HepG2 (cell line): ENCODE measurements around the gene KBTBD2. TPM values are rescaled to one million over a fixed set of nuclear protein-coding genes. Genes with fewer than 3 reads are reported as not detected.
A peak's percentile ranks its signal among the peaks of the same experiment; 100 is the strongest.

Source experiments
- ATAC-seq: fragments of 200-7000 bp; cut with Tn5 transposase; 3 replicates; pipeline ENCODE4 v1.9.1; 2020; ENCODE audit warnings: mild to moderate bottlenecking, moderate library complexity
- BruUV-seq: library from RNA; stranded (reverse); fragments of 400-500 nt; replicated peaks from 2 replicates; lab custom pipeline; 2021; lab: Mats Ljungman, UMichigan
- CTCF ChIA-PET: fragments of 300-600 bp; formaldehyde crosslinking; extraction: SDS; loops from one replicate; lab custom pipeline; 2021; ENCODE audit warnings: low total read pairs, inconsistent platforms, low intra/inter-chr PET ratio; lab: Yijun Ruan, JAX
- POLR2A ChIA-PET: fragments of 350-600 bp; sonication (Branson Sonifier 250); formaldehyde crosslinking; loops from one replicate; lab custom pipeline; 2020; ENCODE audit warnings: antibody characterized with exemption, inconsistent platforms; lab: Yijun Ruan, JAX
- DNase-seq: peaks from one replicate; pipeline ENCODE4 v3.0.0-alpha.2; 2015; ENCODE audit warnings: low spot score
- FAIRE-seq: peaks from 3 replicates; lab custom pipeline; 2011; peaks lifted over from hg19 to GRCh38; lab: Jason Lieb, UNC
- H2AFZ ChIP-seq: one replicate; pipeline ENCODE4 v1.6.1; 2011; ENCODE audit warnings: low read length, inconsistent platforms
- H3K27ac ChIP-seq: fragments of 300-600 bp; 3 replicates; pipeline ENCODE4 v1.8.0; 2011; ENCODE audit warnings: mixed run types, mild to moderate bottlenecking, mixed read lengths, low read length, inconsistent platforms; ENCODE audit not compliant: insufficient read depth; ENCODE audit errors: extremely low read length
- H3K27me3 ChIP-seq, 2 experiments: fragments of 200-600 bp in 1 of 2; 2 replicates in 1 of 2; 3 replicates in 1 of 2; pipeline versions ENCODE4 v1.6.0 to v1.8.0; 2011; ENCODE audit warnings: low read length in 2 of 2, mild to moderate bottlenecking in 2 of 2, moderate library complexity in 2 of 2, inconsistent platforms in 1 of 2; ENCODE audit not compliant: insufficient read depth in 2 of 2, control insufficient read depth in 1 of 2
- H3K36me3 ChIP-seq, 2 experiments: fragments of 200-600 bp in 1 of 2; replicated peaks in 1 of 2; 2 replicates in 1 of 2; 3 replicates in 1 of 2; pipeline versions ENCODE4 v1.5.1 to v1.8.0; 2011; ENCODE audit warnings: low read length in 2 of 2, inconsistent platforms in 1 of 2; ENCODE audit not compliant: insufficient read depth in 2 of 2, control insufficient read depth in 1 of 2
- H3K4me1 ChIP-seq: 2 replicates; pipeline ENCODE4 v1.5.1; 2012; ENCODE audit warnings: low read length, inconsistent platforms; ENCODE audit not compliant: insufficient read depth
- H3K4me2 ChIP-seq: 2 replicates; pipeline ENCODE4 v1.6.0; 2011; ENCODE audit warnings: low read depth, low read length, inconsistent platforms
- H3K4me3 ChIP-seq, 3 experiments: fragments of 200-600 bp in 1 of 3; sonication (generic), shearing (Covaris generic) in 1 of 3; replicated peaks in 1 of 3; 2 replicates each; pipeline ENCODE4 v1.5.1; 2011 to 2016; ENCODE audit warnings: low read length in 3 of 3, inconsistent platforms in 2 of 3, low read depth in 2 of 3, mild to moderate bottlenecking in 2 of 3, control low read depth in 1 of 3, mixed read lengths in 1 of 3; ENCODE audit not compliant: insufficient read depth in 1 of 3
- H3K79me2 ChIP-seq: one replicate; pipeline ENCODE4 v1.6.1; 2011; ENCODE audit warnings: low read length, inconsistent platforms; ENCODE audit not compliant: insufficient read depth
- H3K9ac ChIP-seq: 2 replicates; pipeline ENCODE4 v1.6.0; 2011; ENCODE audit warnings: mild to moderate bottlenecking, low read depth, low read length, inconsistent platforms; ENCODE audit not compliant: insufficient read depth
- H3K9me3 ChIP-seq: 2 replicates; pipeline ENCODE4 v1.5.1; 2012; ENCODE audit warnings: mild to moderate bottlenecking, low read length
- H4K20me1 ChIP-seq: 2 replicates; pipeline ENCODE4 v1.6.0; 2011; ENCODE audit warnings: inconsistent platforms, mild to moderate bottlenecking, low read length, moderate library complexity; ENCODE audit not compliant: insufficient read depth
- DR1 ChIP-seq: sonication (generic); formaldehyde crosslinking; IDR thresholded peaks from 2 replicates; pipeline ENCODE4 v1.8.0; 2021; ENCODE audit warnings: mild to moderate bottlenecking, missing genetic modification reagents, inconsistent platforms
- EP300 ChIP-seq, 3 experiments: sonication (generic) in 1 of 3; formaldehyde crosslinking in 1 of 3; IDR thresholded peaks; 2 replicates each; pipeline versions ENCODE4 v1.5.1 to v1.6.1; 2011 to 2020; ENCODE audit warnings: low read depth in 2 of 3, low read length in 2 of 3, borderline replicate concordance in 1 of 3, improper control_type of control experiment in 1 of 3, mild to moderate bottlenecking in 1 of 3, missing genetic modification reagents in 1 of 3, moderate library complexity in 1 of 3
- FOXC1 ChIP-seq: sonication (generic); formaldehyde crosslinking; IDR thresholded peaks from 2 replicates; pipeline ENCODE4 v1.8.0; 2022; ENCODE audit warnings: mild to moderate bottlenecking, missing genetic modification reagents, borderline replicate concordance
- FOXJ3 ChIP-seq: sonication (generic); formaldehyde crosslinking; IDR thresholded peaks from 2 replicates; pipeline ENCODE4 v1.4.0; 2020; ENCODE audit warnings: missing genetic modification reagents, mild to moderate bottlenecking, borderline replicate concordance
- HMGA1 ChIP-seq: sonication (generic); formaldehyde crosslinking; conservative IDR thresholded peaks from 2 replicates; pipeline ENCODE4 v1.4.0; 2020; ENCODE audit warnings: missing genetic modification reagents
- HMGXB3 ChIP-seq: sonication (generic); formaldehyde crosslinking; IDR thresholded peaks from 2 replicates; pipeline ENCODE4 v1.4.0; 2020; ENCODE audit warnings: missing genetic modification reagents, borderline replicate concordance
- KLF13 ChIP-seq: sonication (generic); formaldehyde crosslinking; IDR thresholded peaks from 2 replicates; pipeline ENCODE4 v1.4.0; 2020; ENCODE audit warnings: mild to moderate bottlenecking, missing genetic modification reagents
- NFIC ChIP-seq: IDR thresholded peaks from 2 replicates; pipeline ENCODE4 v1.6.1; 2012; ENCODE audit warnings: mild to moderate bottlenecking, low read length, inconsistent platforms
- NKX3-1 ChIP-seq: sonication (generic); formaldehyde crosslinking; IDR thresholded peaks from 2 replicates; pipeline ENCODE4 v1.5.0; 2020; ENCODE audit warnings: missing genetic modification reagents
- NR2F6 ChIP-seq, 2 experiments: IDR thresholded peaks; 2 replicates each; pipeline ENCODE4 v1.6.1; 2016; ENCODE audit warnings: antibody characterized with exemption in 1 of 2, mild to moderate bottlenecking in 1 of 2
- PLSCR1 ChIP-seq: sonication (generic); formaldehyde crosslinking; IDR thresholded peaks from 2 replicates; pipeline ENCODE4 v1.5.0; 2020; ENCODE audit warnings: missing genetic modification reagents, mild to moderate bottlenecking, borderline replicate concordance
- POLR2A ChIP-seq, 2 experiments: IDR thresholded peaks; 2 replicates each; pipeline ENCODE4 v1.6.1; 2011; ENCODE audit warnings: low read depth in 2 of 2, low read length in 2 of 2, mild to moderate bottlenecking in 1 of 2, moderate library complexity in 1 of 2; ENCODE audit not compliant: insufficient read depth in 1 of 2
- SMAD9 ChIP-seq: sonication (generic); formaldehyde crosslinking; IDR thresholded peaks from 2 replicates; pipeline ENCODE4 v1.5.1; 2020; ENCODE audit warnings: mild to moderate bottlenecking, missing genetic modification reagents
- ZBTB1 ChIP-seq: sonication (generic); formaldehyde crosslinking; IDR thresholded peaks from 2 replicates; pipeline ENCODE4 v1.4.0; 2020; ENCODE audit warnings: missing genetic modification reagents, borderline replicate concordance
- ZBTB21 ChIP-seq: sonication (generic); formaldehyde crosslinking; IDR thresholded peaks from 2 replicates; pipeline ENCODE4 v1.4.0; 2020; ENCODE audit warnings: missing genetic modification reagents
- ZFAT ChIP-seq: sonication (generic); formaldehyde crosslinking; conservative IDR thresholded peaks from 2 replicates; pipeline ENCODE4 v1.8.1; 2023; ENCODE audit warnings: missing genetic modification reagents, inconsistent platforms
- ZIK1 ChIP-seq: sonication (generic); formaldehyde crosslinking; IDR thresholded peaks from 2 replicates; pipeline ENCODE4 v1.5.0; 2020; ENCODE audit warnings: mild to moderate bottlenecking, low read depth, missing genetic modification reagents, borderline replicate concordance
- ZNF3 ChIP-seq: IDR thresholded peaks from 2 replicates; pipeline ENCODE4 v1.7.0; 2017; ENCODE audit warnings: inconsistent platforms
- ZNF580 ChIP-seq: IDR thresholded peaks from 2 replicates; pipeline ENCODE4 v1.6.1; 2016; ENCODE audit warnings: low read depth, borderline replicate concordance
- WGBS: methylation state at CpG from one replicate; pipeline ENCODE4 v1.1.6; 2017; ENCODE audit warnings: low lambda C conversion rate; 5-methylcytosine and 5-hydroxymethylcytosine counted together
- in situ Hi-C: cut with HindIII; loops from 2 replicates; pipeline ENCODE4 v1.10.0; 2017; ENCODE audit warnings: low pct_unique_long_range_greater_than_20kb; ENCODE audit not compliant: extremely low pct_ligation_motif_present
- intact Hi-C: fragments of 100-400 bp; cut with micrococcal nuclease; formaldehyde crosslinking; loops from one replicate; pipeline ENCODE4 v1.10.0; 2022; ENCODE audit not compliant: unreplicated experiment
- polyA plus RNA-seq, 8 experiments: library from polyadenylated mRNA; depleted of rRNA in 3 of 8; stranded (reverse) in 7 of 8; unstranded in 1 of 8; fragments of >200 nt; fragmentation: Illumina TruSeq in 4 of 8; extraction: Trizol in 4 of 8; gene quantifications; 2 replicates each; pipeline versions ENCODE4 v1.2.1 to v1.2.3, GENCODE V29; 2011 to 2016; ENCODE audit warnings: low read depth in 4 of 8, missing spikeins in 1 of 8, mixed read lengths in 1 of 8; ENCODE audit not compliant: insufficient read depth in 1 of 8
- total RNA-seq, 5 experiments: library from RNA; depleted of rRNA; stranded (reverse); fragments of >200 nt; fragmentation: Illumina TruSeq; extraction: Trizol; gene quantifications; 2 replicates each; pipeline ENCODE4 v1.2.3, GENCODE V29; 2016; ENCODE audit warnings: low read depth in 1 of 5
- TF ChIP-seq, protein P1 (sequence below): IDR thresholded peaks from 2 replicates; pipeline ENCODE4 v1.6.1; 2016; ENCODE audit warnings: missing genetic modification reagents, missing compliant biosample characterization

KBTBD2 gene
- total and polyA plus RNA-seq, 2 of the 13 experiments (the other 11 are each of a cell fraction or from before 2014, with no cell fraction given), result 24.0 to 25.2 TPM

DNA sequence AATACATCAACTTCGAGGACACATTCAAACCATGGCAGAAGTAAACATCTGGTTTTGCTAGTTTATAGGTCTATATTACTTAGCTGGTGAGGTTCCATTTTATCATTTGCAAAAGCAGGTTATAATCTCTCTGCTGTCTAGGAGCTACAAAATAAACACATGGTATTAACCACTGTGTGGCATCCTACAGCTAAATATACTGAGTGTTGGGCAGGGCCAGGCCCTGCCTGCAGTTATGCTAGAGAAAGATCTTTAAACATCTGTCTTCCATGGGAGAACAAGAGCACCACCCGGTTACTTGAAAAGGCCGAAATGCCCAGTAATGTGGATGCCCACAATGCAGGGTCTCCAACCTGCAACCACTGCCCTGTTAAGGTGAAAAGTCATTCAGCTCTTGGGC is 45.1 kb upstream of the KBTBD2 start:
- POLR2A ChIA-PET, result no interaction called here
- ATAC-seq (peak; percentile 54; the same call in 2 of the 3 replicates), FAIRE-seq (no peak), DNase-seq (no peak)
- CTCF ChIA-PET, result no interaction called here
- H3K79me2 ChIP-seq, result peaks cover 46% of the 10 kb centered on the region
- H3K9me3 ChIP-seq, result no peaks in the 10 kb centered on the region
- no peak overlapping the region for H3K9ac ChIP-seq
- H2AFZ ChIP-seq, result no peak overlapping the region
- no peak for TF ChIP-seq NFIC
- TF ChIP-seq ZBTB21, result no peak
- no peak for TF ChIP-seq KLF13 (CRISPR knock-in tag)
- TF ChIP-seq ZNF3, result no peak
- no peak for TF ChIP-seq HMGA1 (CRISPR knock-in tag)
- TF ChIP-seq ZIK1, result no peak
- TF ChIP-seq FOXJ3, result no peak
- TF ChIP-seq SMAD9 (CRISPR knock-in tag), result no peak
- TF ChIP-seq, protein P1, sequence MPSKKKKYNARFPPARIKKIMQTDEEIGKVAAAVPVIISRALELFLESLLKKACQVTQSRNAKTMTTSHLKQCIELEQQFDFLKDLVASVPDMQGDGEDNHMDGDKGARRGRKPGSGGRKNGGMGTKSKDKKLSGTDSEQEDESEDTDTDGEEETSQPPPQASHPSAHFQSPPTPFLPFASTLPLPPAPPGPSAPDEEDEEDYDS (CRISPR knock-in tag), result no peak
- no peak for TF ChIP-seq FOXC1 (CRISPR knock-in tag)
- TF ChIP-seq NR2F6 (IDR thresholded peaks at IDR 0.05), result no peak
- no peak for TF ChIP-seq NR2F6 (CRISPR knock-in tag; IDR thresholded peaks at IDR 0.05)
- no peak for TF ChIP-seq NKX3-1 (CRISPR knock-in tag)
- no peak for TF ChIP-seq ZFAT (CRISPR knock-in tag)
- TF ChIP-seq EP300 (IDR thresholded peaks at IDR 0.05; ENCODE audit: low read depth in 2 of 2, low read length in 2 of 2), result no peak
- no peak for TF ChIP-seq EP300 (CRISPR knock-in tag; IDR thresholded peaks at IDR 0.05; ENCODE audit: borderline replicate concordance)
- no peak for TF ChIP-seq HMGXB3 (CRISPR knock-in tag)
- TF ChIP-seq PLSCR1 (CRISPR knock-in tag), result no peak
- no peak for TF ChIP-seq ZBTB1 (CRISPR knock-in tag)
- TF ChIP-seq ZNF580, result no peak
- no peak for TF ChIP-seq DR1 (CRISPR knock-in tag)
- TF ChIP-seq POLR2A (IDR thresholded peaks at IDR 0.05; ENCODE audit: insufficient read depth in 1 of 2, low read depth in 2 of 2, low read length in 2 of 2), result no peak
- H3K27ac ChIP-seq, result no peak overlapping the region
- H3K4me1 ChIP-seq, result peaks cover 46% of the 10 kb centered on the region
- WGBS, result 92% methylated on average over 3 of the region's 3 CpGs
- no TSS peak for BruUV-seq
- H3K4me3 ChIP-seq, result no peak overlapping the region
- in situ Hi-C loops (no loop called here), intact Hi-C loops (no loop called here)
- H3K4me2 ChIP-seq, result no peak overlapping the region
- H3K27me3 ChIP-seq, result no peaks in the 10 kb centered on the region; a peak in 1 of 5 replicates
- peaks cover 3% of the 10 kb centered on the region; the same call in 1 of the 2 replicates for H4K20me1 ChIP-seq
- peaks cover 2 to 6% of the 10 kb centered on the region in 2 experiments; a peak in 4 of 5 replicates for H3K36me3 ChIP-seq
